IMR-90 (cell line): ENCODE results near the gene RRP8. TPM values are rescaled to one million over a fixed set of nuclear protein-coding genes. Genes with fewer than 3 reads are reported as not detected.

Experiments
- ATAC-seq: fragments of 200-7000 bp; cut with Tn5 transposase; 2 replicates; pipeline ENCODE4 v1.9.1; 2020; ENCODE audit warnings: low read depth, mild to moderate bottlenecking, moderate library complexity
- BruUV-seq: library from RNA; stranded (reverse); fragments of 400-500 nt; replicated peaks from 2 replicates; lab custom pipeline; 2021; lab: Mats Ljungman, UMichigan
- CTCF ChIA-PET: fragments of 300-600 bp; formaldehyde crosslinking; extraction: SDS; loops from one replicate; lab custom pipeline; 2021; ENCODE audit warnings: antibody characterized with exemption; lab: Yijun Ruan, JAX
- POLR2A ChIA-PET: fragments of 300-600 bp; sonication (Branson Sonifier 250); formaldehyde crosslinking; loops from one replicate; lab custom pipeline; 2022; ENCODE audit warnings: antibody characterized with exemption; ENCODE audit not compliant: unreplicated experiment; lab: Charles Lee
- DNase-seq: peaks from one replicate; pipeline ENCODE4 v3.0.0; 2013
- H2AFZ ChIP-seq: replicated peaks from 2 replicates; pipeline ENCODE3; 2013; ENCODE audit warnings: low read length, mild to moderate bottlenecking; ENCODE audit not compliant: poor library complexity
- H2AK5ac ChIP-seq: 2 replicates; pipeline ENCODE4 v1.6.1; 2013; ENCODE audit warnings: low read depth, low read length, inconsistent platforms
- H2AK9ac ChIP-seq: replicated peaks from 2 replicates; pipeline ENCODE3; 2013; ENCODE audit warnings: mild to moderate bottlenecking, low read depth, low read length, moderate library complexity; ENCODE audit not compliant: poor library complexity
- H2BK120ac ChIP-seq: 2 replicates; pipeline ENCODE4 v1.6.1; 2013; ENCODE audit warnings: low read depth, low read length, inconsistent platforms
- H2BK15ac ChIP-seq: 3 replicates; pipeline ENCODE4 v1.6.1; 2013; ENCODE audit warnings: low read depth, low read length, inconsistent platforms
- H2BK20ac ChIP-seq: 2 replicates; pipeline ENCODE4 v1.6.1; 2013; ENCODE audit warnings: low read depth, mild to moderate bottlenecking, inconsistent platforms, low read length, moderate library complexity
- H2BK5ac ChIP-seq: 2 replicates; pipeline ENCODE4 v1.6.1; 2013; ENCODE audit warnings: mild to moderate bottlenecking, low read depth, low read length, inconsistent platforms; ENCODE audit not compliant: poor library complexity, severe bottlenecking
- H3K14ac ChIP-seq: replicated peaks from 2 replicates; pipeline ENCODE4 v1.6.1; 2013; ENCODE audit warnings: low read depth, low read length, inconsistent platforms
- H3K18ac ChIP-seq: 2 replicates; pipeline ENCODE4 v1.6.1; 2013; ENCODE audit warnings: low read depth, low read length, control low read depth
- H3K23ac ChIP-seq: 2 replicates; pipeline ENCODE4 v1.6.1; 2013; ENCODE audit warnings: low read depth, low read length, inconsistent platforms
- H3K27ac ChIP-seq: 2 replicates; pipeline ENCODE4 v1.5.1; 2013; ENCODE audit warnings: mild to moderate bottlenecking, control low read depth, low read length; ENCODE audit not compliant: insufficient read depth
- H3K27me3 ChIP-seq: 2 replicates; pipeline ENCODE4 v1.6.1; 2013; ENCODE audit warnings: low read length; ENCODE audit not compliant: control insufficient read depth, insufficient read depth
- H3K36me3 ChIP-seq: 2 replicates; pipeline ENCODE4 v1.6.1; 2013; ENCODE audit warnings: low read length, mixed read lengths; ENCODE audit not compliant: control insufficient read depth, insufficient read depth
- H3K4ac ChIP-seq: 2 replicates; pipeline ENCODE4 v1.6.1; 2013; ENCODE audit warnings: low read depth, low read length, inconsistent platforms
- H3K4me1 ChIP-seq: 2 replicates; pipeline ENCODE4 v1.6.1; 2013; ENCODE audit warnings: low read length, mixed read lengths; ENCODE audit not compliant: control insufficient read depth, insufficient read depth
- H3K4me2 ChIP-seq: 2 replicates; pipeline ENCODE4 v1.6.1; 2013; ENCODE audit warnings: low read depth, mild to moderate bottlenecking, control low read depth, low read length, moderate library complexity
- H3K4me3 ChIP-seq: 2 replicates; pipeline ENCODE4 v1.5.1; 2013; ENCODE audit warnings: low read depth, mild to moderate bottlenecking, control low read depth, low read length, moderate library complexity; ENCODE audit not compliant: insufficient read depth
- H3K56ac ChIP-seq: 2 replicates; pipeline ENCODE4 v1.6.1; 2013; ENCODE audit warnings: low read length, inconsistent platforms; ENCODE audit not compliant: insufficient read depth; ENCODE audit errors: extremely low read depth
- H3K79me1 ChIP-seq, 2 experiments: 2 replicates each; pipeline ENCODE4 v1.6.1; 2013; ENCODE audit warnings: low read length in 2 of 2, inconsistent platforms in 1 of 2, low read depth in 1 of 2
- H3K9ac ChIP-seq: 2 replicates; pipeline ENCODE4 v1.6.1; 2013; ENCODE audit warnings: low read depth, low read length, control low read depth
- H3K9me1 ChIP-seq: 2 replicates; pipeline ENCODE4 v1.6.1; 2013; ENCODE audit warnings: low read length, inconsistent platforms; ENCODE audit not compliant: insufficient read depth
- H3K9me3 ChIP-seq: 2 replicates; pipeline ENCODE4 v1.6.1; 2013; ENCODE audit warnings: low read length; ENCODE audit not compliant: control insufficient read depth, insufficient read depth
- H4K20me1 ChIP-seq: 2 replicates; pipeline ENCODE4 v1.6.1; 2013; ENCODE audit warnings: low read length, inconsistent platforms; ENCODE audit not compliant: insufficient read depth
- H4K5ac ChIP-seq: 2 replicates; pipeline ENCODE4 v1.6.1; 2013; ENCODE audit warnings: mild to moderate bottlenecking, low read depth, low read length, control low read depth
- H4K8ac ChIP-seq, 2 experiments: 2 replicates each; pipeline ENCODE4 v1.6.1; 2013; ENCODE audit warnings: low read depth in 2 of 2, low read length in 2 of 2, control low read depth in 1 of 2, inconsistent platforms in 1 of 2
- H4K91ac ChIP-seq: 2 replicates; pipeline ENCODE4 v1.6.1; 2013; ENCODE audit warnings: low read depth, low read length, inconsistent platforms; ENCODE audit not compliant: insufficient read depth
- BHLHE40 ChIP-seq: fragments of 150-350 bp; IDR thresholded peaks from 2 replicates; pipeline ENCODE4 v1.6.1; 2016; ENCODE audit warnings: mild to moderate bottlenecking, low read depth, low read length
- CEBPB ChIP-seq: IDR thresholded peaks from 2 replicates; pipeline ENCODE4 v1.6.1; 2012; ENCODE audit warnings: low read depth, low read length, improper control_type of control experiment
- CTCF ChIP-seq: conservative IDR thresholded peaks from 2 replicates; pipeline ENCODE4 v1.5.1; 2012; ENCODE audit warnings: mild to moderate bottlenecking, low read depth, low read length, improper control_type of control experiment
- MAFK ChIP-seq: IDR thresholded peaks from 2 replicates; pipeline ENCODE4 v1.6.1; 2012; ENCODE audit warnings: low read depth, low read length, improper control_type of control experiment
- MAZ ChIP-seq: IDR thresholded peaks from 2 replicates; pipeline ENCODE4 v1.6.1; 2012; ENCODE audit warnings: low read depth, mild to moderate bottlenecking, low read length, improper control_type of control experiment, moderate library complexity, borderline replicate concordance
- MXI1 ChIP-seq: IDR thresholded peaks from 2 replicates; pipeline ENCODE4 v1.6.1; 2012; ENCODE audit warnings: low read depth, mild to moderate bottlenecking, low read length, moderate library complexity, borderline replicate concordance
- POLR2A ChIP-seq: IDR thresholded peaks from 2 replicates; pipeline ENCODE4 v1.6.1; 2012; ENCODE audit warnings: mild to moderate bottlenecking, low read depth, low read length
- RCOR1 ChIP-seq: IDR thresholded peaks from 2 replicates; pipeline ENCODE4 v1.6.1; 2012; ENCODE audit warnings: mild to moderate bottlenecking, low read length, improper control_type of control experiment; ENCODE audit not compliant: insufficient replicate concordance
- USF2 ChIP-seq: fragments of 150-350 bp; IDR thresholded peaks from 2 replicates; pipeline ENCODE4 v1.6.1; 2017; ENCODE audit warnings: mild to moderate bottlenecking, antibody characterized with exemption, low read length, low read depth
- WGBS, 2 experiments: methylation state at CpG; one replicate each; pipeline versions ENCODE4 v1.1.5 to v1.1.7; 2013; ENCODE audit warnings: missing lambda C conversion rate in 2 of 2; ENCODE audit not compliant: insufficient read length in 1 of 2; ENCODE audit errors: extremely low coverage in 2 of 2; 5-methylcytosine and 5-hydroxymethylcytosine counted together
- dilution Hi-C: fragments of 300-500 bp; cut with HindIII; formaldehyde crosslinking; loops from one replicate; pipeline ENCODE4 v1.14.3; 2018; ENCODE audit warnings: low sequenced_read_pairs; ENCODE audit not compliant: unreplicated experiment
- in situ Hi-C: fragments of 300-500 bp; cut with MboI; formaldehyde crosslinking; loops from 3 replicates; pipeline ENCODE4 v1.14.3; 2019; ENCODE audit warnings: low sequenced_read_pairs, inconsistent platforms, mixed read lengths
- intact Hi-C: fragments of 100-400 bp; cut with micrococcal nuclease; formaldehyde crosslinking; loops from 2 replicates; pipeline ENCODE4 v1.10.0; 2022
- polyA plus RNA-seq, 3 experiments: library from polyadenylated mRNA; depleted of rRNA; stranded (reverse); fragments of >200 nt; gene quantifications; 2 replicates each; pipeline ENCODE4 v1.2.3, GENCODE V29; 2012; ENCODE audit warnings: low replicate concordance in 1 of 3
- total RNA-seq: library from RNA; depleted of rRNA; stranded (reverse); fragments of >200 nt; gene quantifications from 2 replicates; pipeline ENCODE4 v1.2.3, GENCODE V29; 2012

RRP8 gene
- total and polyA plus RNA-seq, 2 of the 4 experiments (the other 2 are of a cell fraction), result 10.8 to 11.5 TPM

GRCh38 chr11:6576471-6577373 is 26.7 kb downstream of the RRP8 start:
- Histone ChIP-seq H3K9me3 (no peaks in the 10 kb centered on the region), H2BK15ac (no peak overlapping the region), H3K23ac (no peak overlapping the region), H2AK5ac (no peak overlapping the region), H3K4me2 (no peak overlapping the region), H3K56ac (no peak overlapping the region), H2BK20ac (no peak overlapping the region), H3K27me3 (no peaks in the 10 kb centered on the region), H3K9ac (no peak overlapping the region), H4K20me1 (no peaks in the 10 kb centered on the region), H3K18ac (no peak overlapping the region), H4K8ac (no peak overlapping the region), H2AFZ (no peak overlapping the region), H3K9me1 (peaks cover 10% of the 10 kb centered on the region; the same call in 1 of the 2 replicates), H3K4ac (no peak overlapping the region), H3K4me1 (peaks cover 7% of the 10 kb centered on the region), H3K14ac (no peak overlapping the region), H3K79me1 (peaks cover 0 to 7% of the 10 kb centered on the region in 2 experiments; a peak in 3 of 4 replicates), H2BK120ac (no peak overlapping the region), H3K4me3 (no peak overlapping the region), H4K91ac (no peak overlapping the region), H2BK5ac (no peak overlapping the region), H4K5ac (no peak overlapping the region), H3K27ac (peak overlapping the region; percentile 37; the same call in 1 of the 2 replicates), H2AK9ac (no peak overlapping the region), H3K36me3 (no peaks in the 10 kb centered on the region)
- no TSS peak for BruUV-seq
- in situ Hi-C loops, result no loop called here
- dilution Hi-C loops, result no loop called here
- ChIA-PET CTCF (no interaction called here), POLR2A (no interaction called here)
- peak; percentile 50 for ATAC-seq
- WGBS, 2 experiments, result no CpG with 5 or more reads among the region's 6 CpGs
- intact Hi-C loops, result no loop called here
- TF ChIP-seq POLR2A (no peak), USF2 (no peak), MXI1 (no peak), BHLHE40 (no peak), RCOR1 (no peak), MAZ (no peak), MAFK (no peak), CEBPB (no peak), CTCF (no peak)
- peak; percentile 68 for DNase-seq
